ENCODE data around the gene PXDN. TPM values are rescaled to one million over a fixed set of nuclear protein-coding genes. Genes with fewer than 3 reads are reported as not detected.

The PXDN gene
- total RNA-seq, 2 donors from 2014 or later, result 29.5 to 40.8 TPM

GRCh38 chr2:1672738-1673137 lies 71.6 kb downstream of the PXDN start:
- TF ChIP-seq CTCF (IDR thresholded peaks at IDR 0.05) (no peak), POLR2AphosphoS5 (IDR thresholded peaks at IDR 0.05) (no peak)
- Histone ChIP-seq H3K4me3 (no peak overlapping the region), H3K4me1 (replicated peaks) (no peaks in the 10 kb centered on the region), H3K27me3 (replicated peaks; ENCODE audit: insufficient read depth) (no peaks in the 10 kb centered on the region), H3K9me3 (no peaks in the 10 kb centered on the region), H3K27ac (no peak overlapping the region), H3K36me3 (peaks cover 2 to 7% of the 10 kb centered on the region in 2 donors)
- WGBS, result 92% methylated on average over 5 of the region's 5 CpGs
- intact Hi-C loops (cut with DNase I), result no loop called here
- DNase-seq (ENCODE audit: low spot score), result no peak

- no peaks in the 10 kb centered on the region for H3K4me1 ChIP-seq (replicated peaks)
- intact Hi-C loops (cut with DNase I), result no loop called here
- TF ChIP-seq POLR2A (IDR thresholded peaks at IDR 0.05), result no peak
- TF ChIP-seq POLR2AphosphoS5 (IDR thresholded peaks at IDR 0.05), result no peak
- no peak for TF ChIP-seq CTCF (IDR thresholded peaks at IDR 0.05)
- DNase-seq (ENCODE audit: low spot score), result no peak
- peaks cover 2 to 7% of the 10 kb centered on the region in 2 donors for H3K36me3 ChIP-seq
- 72% methylated on average over 3 of the region's 3 CpGs for WGBS
- H3K9me3 ChIP-seq, result no peaks in the 10 kb centered on the region
- H3K4me3 ChIP-seq, result no peak overlapping the region
- no peak overlapping the region for H3K27ac ChIP-seq
- H3K27me3 ChIP-seq (replicated peaks; ENCODE audit: insufficient read depth), result no peaks in the 10 kb centered on the region
Measured at GRCh38 chr2:1671916-1672315, 72.4 kb downstream of the PXDN start.

DNA sequence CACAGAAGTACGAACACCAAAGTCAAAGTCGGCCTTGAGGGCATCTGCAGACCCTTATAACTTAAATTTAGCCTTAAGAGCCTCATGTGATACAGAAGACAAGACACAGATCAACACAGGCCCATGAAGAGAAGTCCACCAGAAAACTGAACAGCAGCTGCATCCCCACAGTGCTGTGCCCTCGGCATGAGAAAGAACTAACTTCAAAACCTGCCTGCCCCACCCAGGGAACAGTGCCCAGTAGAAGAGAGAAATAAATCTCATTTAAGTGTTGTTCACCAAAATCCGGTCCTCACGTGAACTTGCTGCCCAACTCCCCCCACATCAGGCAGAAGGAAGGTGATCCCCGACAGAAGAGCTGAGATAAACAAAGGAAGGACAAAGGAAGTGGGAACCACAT lies 73.7 kb downstream of the PXDN start:
- DNase-seq (ENCODE audit: low spot score), result no peak
- TF ChIP-seq POLR2AphosphoS5 (IDR thresholded peaks at IDR 0.05) (peak; percentile 9), POLR2A (IDR thresholded peaks at IDR 0.05) (no peak)
- Histone ChIP-seq H3K36me3 (peaks cover 2 to 7% of the 10 kb centered on the region in 2 donors), H3K9me3 (no peaks in the 10 kb centered on the region), H3K27me3 (replicated peaks; ENCODE audit: insufficient read depth) (no peaks in the 10 kb centered on the region), H3K4me3 (no peak overlapping the region), H3K27ac (no peak overlapping the region), H3K4me1 (replicated peaks) (no peaks in the 10 kb centered on the region)
- intact Hi-C loops (cut with DNase I), result no loop called here
- WGBS, result 65% methylated on average over 6 of the region's 6 CpGs

DNA sequence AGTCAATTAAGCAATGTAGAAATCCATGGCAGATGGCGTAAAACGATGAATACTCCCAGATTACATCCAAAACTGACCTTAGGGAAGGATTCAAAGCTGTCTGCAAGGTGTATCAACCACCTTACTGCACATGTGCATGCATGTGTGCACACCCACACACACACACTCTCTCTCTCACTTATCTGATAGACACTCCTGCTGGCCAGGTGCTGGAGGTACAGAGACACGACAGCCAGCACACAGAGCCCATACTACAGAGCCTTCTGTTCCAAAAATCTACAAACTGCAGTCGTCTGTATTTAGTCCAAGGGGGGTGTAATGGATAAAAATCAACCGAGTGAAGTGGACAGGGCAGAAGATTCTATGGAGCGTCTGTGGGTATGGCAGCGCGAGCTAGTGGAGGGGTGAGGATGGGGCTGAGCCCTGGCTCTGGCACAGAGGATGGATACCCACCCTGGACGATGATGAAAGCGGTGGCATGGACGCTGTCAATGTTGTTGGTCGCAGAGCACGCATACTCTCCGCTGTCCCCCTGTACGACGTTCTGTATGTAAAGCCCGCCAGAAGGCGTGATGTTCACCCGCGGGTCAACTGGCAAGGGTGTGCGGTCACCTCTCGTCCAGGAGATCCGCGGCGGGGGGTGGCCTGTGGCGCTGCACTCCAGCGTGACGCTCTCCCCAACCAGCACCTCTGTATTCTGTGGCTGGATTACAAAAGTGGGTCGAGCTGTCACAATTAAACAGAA lies 78.4 kb downstream of the PXDN start:
- intact Hi-C loops (cut with DNase I), result no loop called here
- H3K9me3 ChIP-seq, result no peaks in the 10 kb centered on the region
- no peak overlapping the region for H3K4me3 ChIP-seq
- no peak for TF ChIP-seq POLR2A (IDR thresholded peaks at IDR 0.05)
- no peak for TF ChIP-seq POLR2AphosphoS5 (IDR thresholded peaks at IDR 0.05)
- no peak for TF ChIP-seq CTCF (IDR thresholded peaks at IDR 0.05)
- WGBS, result 91% methylated on average over 29 of the region's 29 CpGs
- no peaks in the 10 kb centered on the region for H3K27me3 ChIP-seq (replicated peaks; ENCODE audit: insufficient read depth)
- no peak overlapping the region for H3K27ac ChIP-seq
- peaks cover 4 to 10% of the 10 kb centered on the region in 2 donors for H3K36me3 ChIP-seq
- no peak for DNase-seq (ENCODE audit: low spot score)
- H3K4me1 ChIP-seq (replicated peaks), result no peaks in the 10 kb centered on the region

- no peaks in the 10 kb centered on the region for H3K27me3 ChIP-seq (replicated peaks; ENCODE audit: insufficient read depth)
- H3K27ac ChIP-seq, result no peak overlapping the region
- DNase-seq (ENCODE audit: low spot score), result no peak
- no peak for TF ChIP-seq POLR2AphosphoS5 (IDR thresholded peaks at IDR 0.05)
- TF ChIP-seq CTCF (IDR thresholded peaks at IDR 0.05), result no peak
- no peak for TF ChIP-seq POLR2A (IDR thresholded peaks at IDR 0.05)
- no peaks in the 10 kb centered on the region for H3K9me3 ChIP-seq
- 93% methylated on average over 18 of the region's 18 CpGs for WGBS
- H3K36me3 ChIP-seq, result peaks cover 4 to 19% of the 10 kb centered on the region in 2 donors
- H3K4me3 ChIP-seq, result no peak overlapping the region
- intact Hi-C loops (cut with DNase I), result no loop called here
- no peaks in the 10 kb centered on the region for H3K4me1 ChIP-seq (replicated peaks)
Measured at GRCh38 chr2:1664698-1665097, 79.6 kb downstream of the PXDN start.
